ENCODE measurements around the gene ATM.

ATM gene

GRCh38 chr11:108199446-108200321, 23.2 kb upstream of the ATM start:
- Histone ChIP-seq H3K4me2 (ENCODE audit: low read depth, low read length, poor library complexity, severe bottlenecking) (no peak overlapping the region), H3K79me2 (ENCODE audit: insufficient read depth, low read length) (peaks cover 77% of the 10 kb centered on the region), H3F3A (ENCODE audit: insufficient read depth) (no peaks in the 10 kb centered on the region), H3K9me3 (ENCODE audit: insufficient read depth, low read length) (peaks cover 12% of the 10 kb centered on the region; the same call in 1 of the 2 replicates), H3K36me3 (ENCODE audit: low read length) (peaks cover 41% of the 10 kb centered on the region), H3K27me3 (ENCODE audit: low read length) (no peaks in the 10 kb centered on the region), H3K9me2 (replicated peaks; ENCODE audit: insufficient read depth, low read length) (no peaks in the 10 kb centered on the region), H2AFZ (ENCODE audit: low read depth, low read length, severe bottlenecking) (no peak overlapping the region), H4K20me1 (ENCODE audit: low read depth, low read length) (peaks cover 6% of the 10 kb centered on the region; the same call in 1 of the 2 replicates), H3K9ac (ENCODE audit: low read length) (no peak overlapping the region), H3K27ac (ENCODE audit: low read depth, low read length) (no peak overlapping the region), H3K4me3 (ENCODE audit: insufficient read depth, low read length, poor library complexity, severe bottlenecking) (no peak overlapping the region)
- TF ChIP-seq CTCF (IDR thresholded peaks at IDR 0.05; ENCODE audit: insufficient read depth, low read length, poor library complexity, severe bottlenecking) (no peak), EZH2phosphoT487 (conservative IDR thresholded peaks at IDR 0.05; ENCODE audit: low read length) (no peak)

- no peak overlapping the region for H3K27ac ChIP-seq (ENCODE audit: low read depth, low read length)
- H4K20me1 ChIP-seq (ENCODE audit: low read depth, low read length): 0 out of 2 replicates have a peak, but pooled peaks cover under 1% of the 10 kb centered on the region
- TF ChIP-seq EZH2phosphoT487 (conservative IDR thresholded peaks at IDR 0.05; ENCODE audit: low read length) (no peak), CTCF (IDR thresholded peaks at IDR 0.05; ENCODE audit: insufficient read depth, low read length, poor library complexity, severe bottlenecking) (no peak)
- no peaks in the 10 kb centered on the region for H3K9me2 ChIP-seq (replicated peaks; ENCODE audit: insufficient read depth, low read length)
- peaks cover 43% of the 10 kb centered on the region for H3K9me3 ChIP-seq (ENCODE audit: insufficient read depth, low read length)
- H3K4me3 ChIP-seq (ENCODE audit: insufficient read depth, low read length, poor library complexity, severe bottlenecking): no peak overlapping the region
- H3K36me3 ChIP-seq (ENCODE audit: low read length): peaks cover 50% of the 10 kb centered on the region
- no peaks in the 10 kb centered on the region for H3K27me3 ChIP-seq (ENCODE audit: low read length)
- H3K79me2 ChIP-seq (ENCODE audit: insufficient read depth, low read length): peaks cover 98% of the 10 kb centered on the region
- no peak overlapping the region for H2AFZ ChIP-seq (ENCODE audit: low read depth, low read length, severe bottlenecking)
- no peak overlapping the region for H3K4me2 ChIP-seq (ENCODE audit: low read depth, low read length, poor library complexity, severe bottlenecking)
- no peak overlapping the region for H3K9ac ChIP-seq (ENCODE audit: low read length)
- H3F3A ChIP-seq (ENCODE audit: insufficient read depth): no peaks in the 10 kb centered on the region
Measured at GRCh38 chr11:108203075-108203474, 19.8 kb upstream of the ATM start.

- H3K9me2 ChIP-seq (replicated peaks; ENCODE audit: insufficient read depth, low read length): no peaks in the 10 kb centered on the region
- no peak overlapping the region for H3K4me3 ChIP-seq (ENCODE audit: insufficient read depth, low read length, poor library complexity, severe bottlenecking)
- H3K9me3 ChIP-seq (ENCODE audit: insufficient read depth, low read length): peaks cover 47% of the 10 kb centered on the region
- H3K27ac ChIP-seq (ENCODE audit: low read depth, low read length): no peak overlapping the region
- no peaks in the 10 kb centered on the region for H3F3A ChIP-seq (ENCODE audit: insufficient read depth)
- peaks cover 60% of the 10 kb centered on the region for H3K36me3 ChIP-seq (ENCODE audit: low read length)
- H3K79me2 ChIP-seq (ENCODE audit: insufficient read depth, low read length): peaks cover 98% of the 10 kb centered on the region
- no peak for TF ChIP-seq EZH2phosphoT487 (conservative IDR thresholded peaks at IDR 0.05; ENCODE audit: low read length)
- no peak for TF ChIP-seq CTCF (IDR thresholded peaks at IDR 0.05; ENCODE audit: insufficient read depth, low read length, poor library complexity, severe bottlenecking)
- no peak overlapping the region for H3K4me2 ChIP-seq (ENCODE audit: low read depth, low read length, poor library complexity, severe bottlenecking)
- no peak overlapping the region for H2AFZ ChIP-seq (ENCODE audit: low read depth, low read length, severe bottlenecking)
- no peak overlapping the region for H3K9ac ChIP-seq (ENCODE audit: low read length)
- H3K27me3 ChIP-seq (ENCODE audit: low read length): no peaks in the 10 kb centered on the region
- H4K20me1 ChIP-seq (ENCODE audit: low read depth, low read length): no peaks in the 10 kb centered on the region
Measured at GRCh38 chr11:108204376-108204775, 18.5 kb upstream of the ATM start.

Measured in SU-DHL-6 (cell line).